ENCODE results near the gene SOCS1. TPM values are rescaled to one million over a fixed set of nuclear protein-coding genes. Genes with fewer than 3 reads are reported as not detected.

SOCS1 gene
- total RNA-seq, 1 donor from 2014 or later = 1.6 TPM

GRCh38 chr16:11277607-11278337 lies 21.8 kb upstream of the SOCS1 start:
- no peak for DNase-seq (ENCODE audit: low read depth, low spot score)
- Mint-ChIP-seq H3K4me1 (peaks cover 17% of the 10 kb centered on the region), H3K9me3 (no peaks in the 10 kb centered on the region), H3K27ac (ENCODE audit: unreplicated experiment) (no peak overlapping the region), H3K36me3 (ENCODE audit: low read depth) (no peaks in the 10 kb centered on the region), H3K27me3 (ENCODE audit: low read depth) (no peaks in the 10 kb centered on the region), H3K4me3 (no peak overlapping the region)
- TF ChIP-seq, protein P1, sequence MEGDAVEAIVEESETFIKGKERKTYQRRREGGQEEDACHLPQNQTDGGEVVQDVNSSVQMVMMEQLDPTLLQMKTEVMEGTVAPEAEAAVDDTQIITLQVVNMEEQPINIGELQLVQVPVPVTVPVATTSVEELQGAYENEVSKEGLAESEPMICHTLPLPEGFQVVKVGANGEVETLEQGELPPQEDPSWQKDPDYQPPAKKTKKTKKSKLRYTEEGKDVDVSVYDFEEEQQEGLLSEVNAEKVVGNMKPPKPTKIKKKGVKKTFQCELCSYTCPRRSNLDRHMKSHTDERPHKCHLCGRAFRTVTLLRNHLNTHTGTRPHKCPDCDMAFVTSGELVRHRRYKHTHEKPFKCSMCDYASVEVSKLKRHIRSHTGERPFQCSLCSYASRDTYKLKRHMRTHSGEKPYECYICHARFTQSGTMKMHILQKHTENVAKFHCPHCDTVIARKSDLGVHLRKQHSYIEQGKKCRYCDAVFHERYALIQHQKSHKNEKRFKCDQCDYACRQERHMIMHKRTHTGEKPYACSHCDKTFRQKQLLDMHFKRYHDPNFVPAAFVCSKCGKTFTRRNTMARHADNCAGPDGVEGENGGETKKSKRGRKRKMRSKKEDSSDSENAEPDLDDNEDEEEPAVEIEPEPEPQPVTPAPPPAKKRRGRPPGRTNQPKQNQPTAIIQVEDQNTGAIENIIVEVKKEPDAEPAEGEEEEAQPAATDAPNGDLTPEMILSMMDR (conservative IDR thresholded peaks at IDR 0.05) = no peak

DNA sequence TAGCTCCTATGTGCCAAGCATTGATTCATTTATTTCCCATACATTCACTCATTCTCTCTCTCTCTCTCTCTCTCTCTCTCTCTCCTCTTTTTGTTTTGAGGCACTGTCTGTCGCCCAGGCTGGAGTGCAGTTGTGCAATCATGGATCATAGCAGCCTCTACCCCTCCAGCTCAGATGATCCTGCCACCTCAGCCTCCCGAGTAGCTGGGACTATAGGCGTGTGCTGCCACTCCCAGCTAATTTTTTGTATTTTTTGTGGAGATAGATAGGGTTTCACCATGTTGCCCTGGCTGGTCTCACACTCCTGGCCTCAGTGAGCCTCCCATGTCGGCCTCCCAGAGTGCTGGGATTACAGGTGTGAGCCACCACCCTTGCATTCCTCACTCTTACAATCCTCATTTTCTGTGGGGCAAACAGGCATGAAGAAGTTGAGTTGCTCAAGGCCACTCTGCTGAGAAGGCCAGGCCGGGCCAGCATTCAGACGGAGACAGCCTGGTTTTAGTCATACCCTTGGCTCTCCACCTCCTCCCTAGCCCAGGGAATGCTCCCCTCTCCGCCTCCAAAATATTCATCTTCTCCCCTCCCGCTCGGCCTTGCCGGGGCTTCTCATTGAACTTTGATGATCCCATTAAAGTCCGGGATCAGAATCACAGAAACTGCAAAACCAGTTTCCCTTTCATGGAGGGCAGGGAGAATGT lies 21.0 kb upstream of the SOCS1 start:
- Mint-ChIP-seq H3K36me3 (ENCODE audit: low read depth) (no peaks in the 10 kb centered on the region), H3K4me3 (no peak overlapping the region), H3K9me3 (no peaks in the 10 kb centered on the region), H3K4me1 (peaks cover 17% of the 10 kb centered on the region), H3K27ac (ENCODE audit: unreplicated experiment) (peak overlapping the region; percentile 51), H3K27me3 (ENCODE audit: low read depth) (no peaks in the 10 kb centered on the region)
- no peak for DNase-seq (ENCODE audit: low read depth, low spot score)
- TF ChIP-seq, protein P1 (conservative IDR thresholded peaks at IDR 0.05) = no peak

GRCh38 chr16:11276143-11276895 lies 20.3 kb upstream of the SOCS1 start, which contains the start of gene PRM2:
Gene PRM2, minus strand, starts transcription at chr16:11276480. Its CDS starts 110 bp downstream, at chr16:11276370.
- peak within 1 kb of the TSS; percentile 51 for H3K27ac Mint-ChIP-seq (ENCODE audit: unreplicated experiment)

GRCh38 chr16:11274964-11275363 lies 19.0 kb upstream of the SOCS1 start:
- Mint-ChIP-seq H3K27ac (ENCODE audit: unreplicated experiment) (no peak overlapping the region), H3K27me3 (ENCODE audit: low read depth) (no peaks in the 10 kb centered on the region), H3K4me3 (no peak overlapping the region), H3K4me1 (peaks cover 17% of the 10 kb centered on the region), H3K9me3 (no peaks in the 10 kb centered on the region), H3K36me3 (ENCODE audit: low read depth) (no peaks in the 10 kb centered on the region)
- TF ChIP-seq, protein P1 (conservative IDR thresholded peaks at IDR 0.05) = no peak
- no peak for DNase-seq (ENCODE audit: low read depth, low spot score)

More at GRCh38 chr16:11276143-11276895, 20.3 kb upstream of the SOCS1 start, which contains the start of gene PRM2:
- TF ChIP-seq, protein P1 (conservative IDR thresholded peaks at IDR 0.05) = no peak
- no peak within 1 kb of the TSS for H3K4me3 Mint-ChIP-seq
- no peaks in the 10 kb centered on the region for H3K36me3 Mint-ChIP-seq (ENCODE audit: low read depth)
- H3K27me3 Mint-ChIP-seq (ENCODE audit: low read depth) = no peaks in the 10 kb centered on the region
- no peak for DNase-seq (ENCODE audit: low read depth, low spot score)
- no peaks in the 10 kb centered on the region for H3K9me3 Mint-ChIP-seq
- peaks cover 17% of the 10 kb centered on the region for H3K4me1 Mint-ChIP-seq

DNA sequence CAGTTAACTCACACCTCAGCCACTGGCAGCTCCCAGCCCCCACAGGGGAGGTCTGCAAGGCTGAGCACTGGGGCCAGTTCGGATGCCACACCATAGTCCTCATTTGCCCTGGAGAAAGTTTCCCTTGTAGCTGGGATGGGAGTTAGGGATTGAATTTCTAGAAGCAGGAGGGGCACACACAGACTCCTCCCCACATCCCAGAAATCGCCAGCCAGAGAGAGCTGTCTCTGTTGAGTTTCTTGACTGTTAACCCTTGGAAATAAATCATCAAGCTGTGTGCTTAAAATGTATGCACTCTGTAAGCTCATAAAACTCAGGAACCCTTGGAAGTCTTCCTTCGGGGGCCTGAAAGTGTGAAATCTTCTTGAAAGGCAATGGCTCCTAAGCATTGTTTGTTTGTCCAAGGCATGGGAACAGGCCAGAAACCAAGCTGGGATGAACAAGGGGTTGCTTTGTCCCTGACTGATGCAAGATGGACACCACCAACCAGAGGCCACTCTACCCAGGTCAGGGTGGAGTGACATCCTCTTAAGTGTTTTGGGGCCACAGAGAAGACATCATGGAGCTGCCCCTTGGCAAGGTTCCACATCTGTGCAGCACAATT lies 17.8 kb upstream of the SOCS1 start:
- peak; percentile 20 for DNase-seq (ENCODE audit: low read depth, low spot score)
- peaks cover 17% of the 10 kb centered on the region for H3K4me1 Mint-ChIP-seq
- H3K27ac Mint-ChIP-seq (ENCODE audit: unreplicated experiment) = peak overlapping the region; percentile 99
- no peaks in the 10 kb centered on the region for H3K9me3 Mint-ChIP-seq
- TF ChIP-seq, protein P1 (conservative IDR thresholded peaks at IDR 0.05) = no peak
- no peaks in the 10 kb centered on the region for H3K27me3 Mint-ChIP-seq (ENCODE audit: low read depth)
- no peaks in the 10 kb centered on the region for H3K36me3 Mint-ChIP-seq (ENCODE audit: low read depth)
- H3K4me3 Mint-ChIP-seq = no peak overlapping the region
